Calu3 (cell line): ENCODE data around the gene CELA2A. TPM values are rescaled to one million over a fixed set of nuclear protein-coding genes. Genes with fewer than 3 reads are reported as not detected.
A peak's percentile ranks its signal among the peaks of the same experiment; 100 is the strongest.

Experiments used
- BruUV-seq: library from RNA; stranded (reverse); fragments of 400-500 nt; replicated peaks from 2 replicates; lab custom pipeline; 2021; lab: Mats Ljungman, UMichigan
- CTCF ChIA-PET: fragments of 300-600 bp; sonication (Branson Sonifier 250); formaldehyde crosslinking; loops from one replicate; lab custom pipeline; 2022; ENCODE audit warnings: antibody characterized with exemption; lab: Charles Lee
- DNase-seq: peaks from one replicate; pipeline ENCODE4 v3.0.0; 2022
- H3K27ac Mint-ChIP-seq: one replicate; pipeline ENCODE4 v1.8.0; 2022; ENCODE audit warnings: mixed read lengths; ENCODE audit not compliant: unreplicated experiment
- H3K27me3 Mint-ChIP-seq: one replicate; pipeline ENCODE4 v1.8.0; 2022; ENCODE audit warnings: mixed read lengths; ENCODE audit not compliant: unreplicated experiment
- H3K36me3 Mint-ChIP-seq: one replicate; pipeline ENCODE4 v1.8.0; 2022; ENCODE audit warnings: mild to moderate bottlenecking, moderate library complexity, mixed read lengths; ENCODE audit not compliant: insufficient read depth, unreplicated experiment
- H3K4me1 Mint-ChIP-seq: one replicate; pipeline ENCODE4 v1.8.0; 2022; ENCODE audit warnings: mild to moderate bottlenecking, low read depth, mixed read lengths; ENCODE audit not compliant: unreplicated experiment
- H3K4me3 Mint-ChIP-seq: one replicate; pipeline ENCODE4 v1.8.0; 2022; ENCODE audit warnings: mild to moderate bottlenecking, low read depth, moderate library complexity, mixed read lengths; ENCODE audit not compliant: unreplicated experiment
- H3K9me3 Mint-ChIP-seq: one replicate; pipeline ENCODE4 v1.8.0; 2022; ENCODE audit warnings: low read depth, mixed read lengths; ENCODE audit not compliant: unreplicated experiment
- CTCF ChIP-seq: fragments of 200-600 bp; IDR thresholded peaks from one replicate; pipeline ENCODE4 v1.8.0; 2022; ENCODE audit warnings: antibody characterized with exemption; ENCODE audit not compliant: unreplicated experiment
- intact Hi-C: fragments of 100-400 bp; cut with micrococcal nuclease; formaldehyde crosslinking; loops from one replicate; pipeline ENCODE4 v1.10.0; 2022; ENCODE audit not compliant: unreplicated experiment
- total RNA-seq: library from RNA; stranded (reverse); gene quantifications from 2 replicates; pipeline ENCODE4 v1.2.3, GENCODE V29; 2022

Gene CELA2A
- total RNA-seq, 1 experiment from 2014 or later = not detected

GRCh38 chr1:15418806-15419515 lies 37.6 kb upstream of the CELA2A start:
- Mint-ChIP-seq H3K4me1 (peaks cover 22% of the 10 kb centered on the region), H3K4me3 (no peak overlapping the region), H3K27ac (peak overlapping the region; percentile 69), H3K9me3 (no peaks in the 10 kb centered on the region), H3K27me3 (no peaks in the 10 kb centered on the region), H3K36me3 (peaks cover 31% of the 10 kb centered on the region)
- TF ChIP-seq CTCF = no peak
- CTCF ChIA-PET = no interaction called here
- no TSS peak for BruUV-seq
- DNase-seq = peak; percentile 52
- intact Hi-C loops = no loop called here

GRCh38 chr1:15420853-15421465 lies 35.6 kb upstream of the CELA2A start:
- CTCF ChIA-PET = no interaction called here
- Mint-ChIP-seq H3K27me3 (no peaks in the 10 kb centered on the region), H3K27ac (no peak overlapping the region), H3K36me3 (peaks cover 40% of the 10 kb centered on the region), H3K4me1 (peaks cover 27% of the 10 kb centered on the region), H3K4me3 (no peak overlapping the region), H3K9me3 (no peaks in the 10 kb centered on the region)
- no TSS peak for BruUV-seq
- TF ChIP-seq CTCF = no peak
- intact Hi-C loops = no loop called here
- DNase-seq = no peak

GRCh38 chr1:15422871-15423270 lies 33.7 kb upstream of the CELA2A start:
- peaks cover 26% of the 10 kb centered on the region for H3K36me3 Mint-ChIP-seq
- TF ChIP-seq CTCF = no peak
- DNase-seq = no peak
- intact Hi-C loops = no loop called here
- no peaks in the 10 kb centered on the region for H3K9me3 Mint-ChIP-seq
- no peak overlapping the region for H3K4me3 Mint-ChIP-seq
- no TSS peak for BruUV-seq
- H3K27ac Mint-ChIP-seq = no peak overlapping the region
- H3K4me1 Mint-ChIP-seq = peaks cover 25% of the 10 kb centered on the region
- no peaks in the 10 kb centered on the region for H3K27me3 Mint-ChIP-seq
- CTCF ChIA-PET = interaction anchor here (0.6 kb wide), 1 partner anchor 183 kb away, joined by 6 read pairs; no protein-coding TSS in a partner anchor

- CTCF ChIA-PET = interaction anchor here (0.6 kb wide), 1 partner anchor 160 kb away, joined by 7 read pairs; no protein-coding TSS in a partner anchor
- intact Hi-C loops = no loop called here
- Mint-ChIP-seq H3K27ac (no peak overlapping the region), H3K4me3 (peak overlapping the region; percentile 61), H3K4me1 (peaks cover 25% of the 10 kb centered on the region), H3K9me3 (no peaks in the 10 kb centered on the region), H3K27me3 (no peaks in the 10 kb centered on the region), H3K36me3 (peaks cover 30% of the 10 kb centered on the region)
- BruUV-seq = no TSS peak
- no peak for TF ChIP-seq CTCF
- DNase-seq = no peak
Observed at GRCh38 chr1:15423355-15424077, 33.0 kb upstream of the CELA2A start.
